ENCODE measurements around the gene BOK.
"Not testable (repeated sequence)": the region's sequence is repeated elsewhere in the genome, so short reads cannot be mapped to it uniquely, and the experiment has no call there.

BOK gene

DNA sequence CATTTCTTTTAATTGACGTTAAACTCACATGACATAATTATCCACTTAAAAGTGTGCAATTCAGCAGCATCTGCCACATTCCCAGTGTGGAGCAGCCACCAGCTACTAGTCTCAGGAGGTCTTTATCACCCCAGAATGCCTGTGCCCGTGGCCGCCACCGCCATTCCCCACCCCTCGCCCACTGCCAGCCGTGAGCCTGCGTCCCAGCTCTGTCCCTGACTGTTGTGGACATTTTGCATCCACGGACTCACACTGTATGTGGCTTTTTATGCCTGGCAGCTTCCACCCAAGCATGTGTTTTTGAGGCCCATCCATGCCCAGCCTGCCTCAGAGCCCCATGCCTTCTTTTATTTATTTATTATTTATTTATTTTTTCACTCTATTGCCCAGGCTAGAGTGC is 9.2 kb downstream of the BOK start:
- no peak for TF ChIP-seq ZNF274 (IDR thresholded peaks at IDR 0.05; ENCODE audit: low read depth, low read length)
- no peak overlapping the region for H3K4me3 ChIP-seq (ENCODE audit: low read length)

DNA sequence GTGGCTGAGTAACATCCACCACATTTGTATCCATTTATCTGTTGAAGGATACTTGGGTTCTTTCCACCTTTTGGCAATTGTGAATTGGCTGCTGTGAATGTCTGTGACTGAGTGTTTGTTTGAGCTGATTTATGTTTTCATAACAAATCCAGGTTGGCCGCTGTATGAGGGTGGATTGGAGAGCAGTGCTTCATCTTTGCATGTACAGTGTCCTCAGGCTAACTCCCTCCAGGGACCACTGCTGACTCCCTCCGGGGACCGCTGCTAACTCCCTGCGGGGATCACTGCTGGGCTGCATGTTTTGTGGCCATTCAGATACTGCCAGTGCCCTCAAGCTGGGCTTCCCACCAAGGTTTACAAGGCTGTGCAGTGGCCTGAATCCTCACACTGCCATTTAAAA is 10.2 kb downstream of the BOK start:
- no peak for TF ChIP-seq ZNF274 (IDR thresholded peaks at IDR 0.05; ENCODE audit: low read depth, low read length)
- no peak overlapping the region for H3K4me3 ChIP-seq (ENCODE audit: low read length)

DNA sequence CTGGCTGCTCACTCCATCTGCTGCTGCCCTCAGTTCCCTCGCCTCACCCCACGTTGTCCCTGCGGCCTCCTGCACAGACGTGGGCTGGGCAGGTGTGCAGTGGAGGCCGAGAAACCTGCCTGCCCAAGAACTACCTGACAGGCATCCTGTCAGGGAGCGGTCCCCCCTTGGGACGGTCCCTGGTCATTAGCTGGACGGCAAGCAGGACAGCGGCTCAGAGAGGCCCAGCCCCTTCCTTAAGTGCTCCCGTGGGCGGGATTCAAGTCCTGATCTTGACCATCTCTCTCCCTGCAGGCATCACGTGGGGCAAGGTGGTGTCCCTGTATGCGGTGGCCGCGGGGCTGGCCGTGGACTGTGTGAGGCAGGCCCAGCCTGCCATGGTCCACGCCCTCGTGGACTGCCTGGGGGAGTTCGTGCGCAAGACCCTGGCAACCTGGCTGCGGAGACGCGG is 11.3 kb downstream of the BOK start:
- TF ChIP-seq ZNF274 (IDR thresholded peaks at IDR 0.05; ENCODE audit: low read depth, low read length), result no peak
- no peak overlapping the region for H3K4me3 ChIP-seq (ENCODE audit: low read length)

DNA sequence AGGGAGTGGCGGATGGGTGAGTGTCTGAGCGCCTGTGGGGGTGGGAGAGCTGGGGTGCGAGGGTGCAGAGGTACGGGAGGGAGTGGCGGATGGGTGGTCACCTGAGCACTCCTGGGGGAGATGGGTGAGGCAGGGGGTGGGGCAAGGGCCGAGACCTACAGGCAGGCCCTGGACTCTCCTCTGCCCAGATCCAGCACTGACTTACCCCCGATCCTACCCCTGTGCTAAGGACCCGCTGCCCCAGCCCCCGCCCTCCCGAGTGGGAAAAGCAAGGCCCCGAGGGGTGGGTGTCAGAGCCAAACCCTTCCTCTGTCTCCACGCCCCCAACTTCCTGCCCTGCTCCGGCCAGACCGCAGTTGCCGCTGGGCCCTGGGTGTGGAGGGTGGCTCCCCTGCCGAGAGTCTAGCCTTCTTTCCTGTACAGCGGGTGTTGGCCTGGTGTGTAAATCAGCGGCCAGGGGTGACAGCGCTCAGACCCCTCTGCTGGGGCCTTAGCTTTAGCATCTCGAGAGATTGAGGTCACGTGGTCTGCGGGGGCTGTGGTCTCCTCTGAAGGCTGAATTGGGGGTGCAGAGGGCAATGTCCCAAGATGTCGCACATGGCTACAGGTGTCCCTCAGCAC is 12.5 kb downstream of the BOK start:
- TF ChIP-seq ZNF274 (IDR thresholded peaks at IDR 0.05; ENCODE audit: low read depth, low read length), result no peak
- no peak overlapping the region for H3K4me3 ChIP-seq (ENCODE audit: low read length)

DNA sequence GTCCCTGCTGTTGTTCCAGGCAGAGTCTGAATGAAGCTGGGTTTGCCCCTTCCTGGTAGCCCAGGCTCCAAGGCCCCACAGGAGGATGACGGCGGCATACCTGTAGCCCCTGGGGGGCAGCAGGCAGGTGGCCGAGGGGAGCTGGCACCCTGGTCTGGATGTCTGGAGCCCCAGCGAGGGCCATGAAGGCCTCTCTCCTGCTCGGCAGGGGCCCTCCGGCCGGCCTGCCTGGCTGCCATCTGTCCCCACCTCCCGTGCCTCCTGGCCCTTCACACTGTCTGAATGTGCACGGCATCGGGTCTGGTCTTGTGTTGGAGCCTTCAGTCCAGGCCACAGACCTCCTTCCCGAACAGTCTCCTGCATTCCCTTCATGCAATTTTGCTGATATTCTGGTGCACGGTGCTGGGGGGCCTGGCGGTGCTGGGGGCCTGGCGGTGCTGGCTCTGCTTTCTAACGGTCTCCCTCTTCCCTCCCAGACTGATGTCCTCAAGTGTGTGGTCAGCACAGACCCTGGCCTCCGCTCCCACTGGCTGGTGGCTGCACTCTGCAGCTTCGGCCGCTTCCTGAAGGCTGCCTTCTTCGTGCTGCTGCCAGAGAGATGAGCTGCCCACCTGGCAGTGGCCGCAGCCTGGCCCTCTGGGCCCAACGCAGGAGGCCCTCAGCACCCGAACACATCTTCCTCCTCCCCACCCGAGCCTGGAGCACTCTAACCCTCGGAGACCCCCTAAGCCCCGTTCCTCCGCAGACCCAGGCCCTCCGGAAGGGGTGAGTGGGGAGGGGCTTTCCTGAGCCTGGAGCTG is 13.5 kb downstream of the BOK start:
- TF ChIP-seq ZNF274 (IDR thresholded peaks at IDR 0.05; ENCODE audit: low read depth, low read length), result no peak
- H3K4me3 ChIP-seq (ENCODE audit: low read length), result no peak overlapping the region

DNA sequence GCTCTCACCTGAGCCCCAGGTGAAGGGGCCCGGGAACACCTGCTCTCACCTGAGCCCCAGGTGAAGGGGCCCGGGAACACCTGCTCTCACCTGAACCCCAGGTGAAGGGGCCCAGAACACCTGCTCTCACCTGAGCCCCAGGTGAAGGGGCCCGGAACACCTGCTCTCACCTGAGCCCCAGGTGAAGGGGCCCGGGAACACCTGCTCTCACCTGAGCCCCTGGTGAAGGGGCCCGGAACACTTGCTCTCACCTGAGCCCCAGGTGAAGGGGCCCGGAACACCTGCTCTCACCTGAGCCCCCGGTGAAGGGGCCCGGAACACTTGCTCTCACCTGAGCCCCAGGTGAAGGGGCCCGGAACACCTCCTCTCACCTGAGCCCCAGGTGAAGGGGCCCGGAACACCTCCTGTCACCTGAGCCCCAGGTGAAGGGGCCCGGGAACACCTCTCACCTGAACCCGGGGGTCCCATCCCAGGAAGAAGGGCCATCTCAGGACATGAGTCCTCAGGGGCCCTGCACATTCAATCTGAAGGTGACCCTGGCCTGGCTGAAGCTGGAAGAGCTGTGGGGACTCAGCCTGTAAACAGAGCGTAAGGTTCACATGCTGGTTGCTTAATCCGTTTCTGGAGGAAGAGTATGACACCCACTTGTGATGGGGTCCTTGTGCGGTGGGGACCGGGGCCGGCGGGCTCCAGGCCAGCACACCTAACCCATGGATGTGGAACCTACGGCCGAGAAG is 14.5 kb downstream of the BOK start:
- not testable (repeated sequence) for H3K4me3 ChIP-seq (ENCODE audit: low read length)

DNA sequence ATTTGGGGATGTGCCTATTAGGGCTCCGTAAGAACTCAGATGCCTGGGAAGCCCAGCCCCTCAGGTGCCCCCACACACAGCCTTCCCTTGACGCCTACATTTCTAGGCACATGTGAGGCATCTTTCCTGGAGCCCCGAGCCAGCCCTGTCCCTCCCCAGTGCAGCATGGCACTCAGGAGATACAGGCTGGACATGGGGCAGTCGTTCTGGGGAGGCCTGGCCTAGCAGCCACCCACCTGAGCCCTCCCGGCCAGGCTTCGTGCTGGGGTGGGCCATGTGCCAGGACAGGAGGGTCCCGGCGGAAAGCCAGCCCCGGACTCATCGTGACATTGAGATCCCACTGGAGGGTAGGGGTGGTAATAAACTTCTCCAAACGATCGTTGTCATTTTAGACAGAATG is 15.2 kb downstream of the BOK start:
- no peak for TF ChIP-seq ZNF274 (IDR thresholded peaks at IDR 0.05; ENCODE audit: low read depth, low read length)
- no peak overlapping the region for H3K4me3 ChIP-seq (ENCODE audit: low read length)

DNA sequence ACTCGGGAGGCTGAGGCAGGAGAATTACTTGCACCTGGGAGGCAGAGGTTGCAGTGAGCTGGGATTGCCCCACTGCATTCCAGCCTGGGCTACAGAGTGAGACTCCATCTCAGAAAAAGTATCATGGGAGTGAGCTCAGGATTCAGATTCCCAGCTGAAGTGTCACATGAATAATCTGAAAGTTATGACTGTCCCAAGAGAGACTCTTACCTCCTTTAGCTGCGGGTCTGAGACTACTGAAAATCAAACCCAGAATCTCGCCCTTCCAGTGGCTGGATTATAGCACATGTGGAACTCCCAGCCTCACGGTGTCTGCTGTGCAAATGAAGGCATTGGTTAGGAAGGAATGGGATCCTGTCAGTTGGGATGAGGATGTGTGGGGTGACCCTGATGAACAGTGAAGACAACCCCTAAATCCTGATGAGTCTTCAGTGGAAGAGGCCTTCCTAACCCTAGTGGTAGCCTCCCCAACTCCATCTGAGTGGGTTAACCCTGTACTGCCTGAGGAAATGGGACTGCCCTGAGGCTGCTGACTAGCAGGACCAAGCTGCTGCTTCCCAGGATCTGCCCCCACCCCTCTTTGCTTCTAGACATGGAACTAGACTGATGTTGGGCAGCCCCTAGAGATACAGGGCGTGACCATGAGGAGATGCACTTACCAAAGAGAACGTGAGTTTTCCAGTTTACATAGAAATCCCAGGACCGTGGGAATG is 16.5 kb downstream of the BOK start:
- no peak for TF ChIP-seq ZNF274 (IDR thresholded peaks at IDR 0.05; ENCODE audit: low read depth, low read length)
- H3K4me3 ChIP-seq (ENCODE audit: low read length), result no peak overlapping the region

DNA sequence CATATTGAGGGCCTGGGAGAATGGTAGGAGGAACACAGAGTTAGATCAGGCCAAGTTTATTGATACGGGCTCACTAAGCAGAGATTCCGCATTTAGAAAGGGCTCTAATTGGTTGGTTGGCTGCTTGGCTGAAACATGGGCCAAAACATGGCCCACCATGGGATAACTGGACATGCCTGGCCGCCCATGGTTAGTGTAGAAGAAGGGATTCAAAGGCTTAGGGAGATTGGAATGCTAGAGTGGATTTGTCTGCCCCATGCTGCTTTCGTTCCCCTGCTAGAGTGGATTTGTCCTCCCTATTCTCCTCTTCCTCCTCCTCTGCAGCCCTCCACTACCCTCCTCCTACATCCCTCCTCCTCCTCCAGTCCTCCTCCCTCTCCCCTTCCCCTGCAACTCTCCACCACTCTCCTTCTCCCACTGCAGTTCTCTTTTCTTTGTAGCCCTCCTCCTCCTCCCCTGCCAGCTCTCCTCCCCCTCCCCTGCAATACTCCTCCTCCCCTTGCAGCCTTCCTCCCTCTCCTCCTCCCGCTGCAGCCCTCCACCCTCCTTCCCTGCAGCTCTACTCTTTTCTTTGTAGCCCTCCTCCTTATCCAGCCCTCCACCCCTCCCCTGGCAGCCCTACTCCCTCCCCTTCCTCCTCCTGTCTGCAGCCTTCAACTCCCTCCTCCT is 17.2 kb downstream of the BOK start:
- no peak for TF ChIP-seq ZNF274 (IDR thresholded peaks at IDR 0.05; ENCODE audit: low read depth, low read length)
- no peak overlapping the region for H3K4me3 ChIP-seq (ENCODE audit: low read length)

DNA sequence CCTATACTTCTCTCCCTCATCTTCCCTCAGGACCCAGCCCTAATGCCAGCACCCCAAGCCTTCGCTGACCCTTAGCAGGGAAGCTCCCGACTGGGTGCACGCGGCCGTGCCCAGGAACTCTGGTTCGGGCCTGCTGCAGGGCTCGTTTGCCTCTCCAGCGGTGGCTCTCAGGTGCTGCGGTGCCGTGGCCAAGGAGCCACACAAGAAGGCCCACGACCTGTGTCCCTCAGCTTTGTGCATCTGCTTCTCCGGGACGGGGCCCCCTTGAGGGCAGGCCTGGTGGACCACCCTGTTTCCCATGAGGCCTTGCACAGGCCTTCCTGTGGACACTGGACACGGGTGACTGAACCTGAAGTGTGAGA is 17.7 kb downstream of the BOK start:
- H3K4me3 ChIP-seq (ENCODE audit: low read length), result no peak overlapping the region
- TF ChIP-seq ZNF274 (IDR thresholded peaks at IDR 0.05; ENCODE audit: low read depth, low read length), result no peak

DNA sequence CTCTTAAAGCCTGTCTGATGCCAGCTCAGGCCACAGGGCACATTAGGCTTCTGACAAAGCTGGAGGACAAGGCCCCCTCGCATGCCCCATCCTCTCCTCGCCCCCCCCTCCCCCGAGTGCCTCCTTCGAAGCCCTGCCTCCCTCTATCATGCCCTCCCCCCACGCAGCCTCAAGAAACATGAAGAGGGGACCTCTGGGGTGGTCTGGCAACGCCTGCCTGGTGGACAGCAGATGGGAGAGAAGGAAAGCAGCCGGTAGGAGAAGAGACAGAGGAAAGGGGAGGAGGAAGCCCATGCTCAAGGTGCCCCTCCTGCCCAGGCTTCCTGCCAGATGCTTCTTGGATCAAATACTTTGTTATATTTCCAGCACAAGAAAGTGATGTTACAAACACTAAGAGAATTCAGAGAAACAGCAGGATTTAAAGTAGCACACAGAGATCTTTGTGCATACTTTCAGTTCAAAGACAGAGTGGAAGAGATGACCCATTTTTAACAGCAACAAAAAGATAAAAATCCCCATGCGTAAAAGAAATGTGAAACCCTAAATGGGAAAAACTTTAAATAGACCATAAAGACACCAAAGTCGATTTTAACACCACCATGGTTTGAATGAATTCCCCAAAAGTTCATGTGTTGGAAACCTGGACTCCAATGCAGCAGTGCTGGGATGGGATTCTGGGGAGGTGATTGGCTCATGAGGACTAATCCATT is 19.0 kb downstream of the BOK start:
- no peak overlapping the region for H3K4me3 ChIP-seq (ENCODE audit: low read length)
- no peak for TF ChIP-seq ZNF274 (IDR thresholded peaks at IDR 0.05; ENCODE audit: low read depth, low read length)

DNA sequence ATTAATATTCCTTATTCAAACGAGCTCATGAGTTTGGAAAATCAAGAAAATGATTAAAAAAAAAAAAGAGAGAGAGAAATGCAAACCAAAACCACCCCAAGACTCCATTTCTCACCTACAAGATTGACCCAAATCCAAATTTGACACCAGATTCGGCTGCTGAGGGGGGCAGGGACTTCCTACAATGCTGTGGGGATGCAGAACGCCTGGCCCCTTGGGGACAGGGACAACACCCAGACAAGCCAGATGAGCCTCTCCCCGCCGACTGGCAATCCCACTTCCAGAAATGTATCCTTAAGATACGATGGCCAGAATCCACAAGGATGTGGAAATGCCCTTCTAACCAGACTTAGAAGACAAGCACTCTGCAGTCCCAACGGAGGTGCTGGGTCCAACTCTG is 20.7 kb downstream of the BOK start:
- TF ChIP-seq ZNF274 (IDR thresholded peaks at IDR 0.05; ENCODE audit: low read depth, low read length), result no peak

DNA sequence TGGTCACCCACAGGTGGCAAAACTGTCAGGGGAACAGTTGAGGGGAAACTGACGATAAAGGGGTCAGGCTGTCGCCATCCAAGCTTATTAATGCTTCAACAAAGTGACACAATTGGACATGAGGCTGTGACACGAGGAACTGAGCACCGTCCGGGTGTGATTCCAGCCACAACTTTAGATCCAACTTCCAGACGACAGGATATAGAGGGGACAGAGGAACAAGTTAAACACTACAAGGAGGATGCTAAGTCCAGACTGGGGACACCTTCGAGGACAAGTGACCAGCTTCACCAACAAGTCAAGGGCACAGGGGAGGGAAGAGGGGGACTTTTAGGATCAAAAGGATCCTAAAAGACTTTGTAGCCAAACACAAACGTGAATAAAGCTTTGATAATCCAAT is 23.8 kb downstream of the BOK start:
- no peak overlapping the region for H3K4me3 ChIP-seq (ENCODE audit: low read length)
- no peak for TF ChIP-seq ZNF274 (IDR thresholded peaks at IDR 0.05; ENCODE audit: low read depth, low read length)

More for the DNA sequence above, 20.7 kb downstream of the BOK start:
- H3K4me3 ChIP-seq (ENCODE audit: low read length), result no peak overlapping the region

All from GM08714 (cell line).